ENCODE data around the gene PRCD.
A peak's percentile ranks its signal among the peaks of the same experiment; 100 is the strongest.

Gene PRCD

DNA sequence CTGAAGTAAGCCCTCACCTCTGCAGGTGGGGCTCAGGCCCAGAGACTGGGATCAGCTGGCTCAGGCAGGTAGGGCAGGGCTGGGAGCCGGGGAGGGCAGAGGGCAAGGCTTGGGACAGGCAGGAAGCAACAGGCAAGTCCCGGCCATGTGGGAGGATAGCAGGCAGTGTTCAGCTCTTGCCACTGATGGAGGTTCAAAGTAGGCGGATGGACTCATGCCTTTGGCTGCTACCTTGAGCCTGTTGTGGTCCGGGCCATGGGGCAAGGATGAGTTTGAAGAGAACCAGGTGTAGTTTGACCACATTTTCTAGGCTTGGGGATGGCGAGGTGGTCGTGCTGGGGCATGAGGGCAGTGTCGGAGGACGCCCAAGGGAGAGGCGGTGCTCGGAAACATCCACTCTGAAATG is 2.7 kb downstream of the PRCD start:
- no peak for DNase-seq

DNA sequence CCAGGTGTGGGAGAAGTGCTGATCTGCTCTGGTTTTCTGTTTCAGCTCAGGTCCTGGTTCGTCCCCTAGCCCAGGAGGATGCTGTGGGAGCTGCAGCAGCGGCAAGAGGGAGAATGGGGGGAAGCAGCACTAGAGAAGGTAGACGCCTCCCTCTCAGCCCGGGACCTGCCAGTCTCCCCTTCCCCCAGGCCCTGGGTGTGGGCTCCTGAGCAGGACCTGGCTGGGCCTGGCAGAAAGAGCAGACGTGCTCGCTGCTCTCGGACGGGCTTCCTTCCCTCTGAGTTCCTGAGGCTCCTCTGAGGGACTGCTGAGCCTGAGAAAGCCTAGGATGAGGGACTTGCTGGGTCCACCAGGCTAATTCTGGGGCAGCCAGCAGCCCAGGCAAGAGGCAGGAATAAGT is 3.1 kb downstream of the PRCD start:
- no peak for DNase-seq

DNA sequence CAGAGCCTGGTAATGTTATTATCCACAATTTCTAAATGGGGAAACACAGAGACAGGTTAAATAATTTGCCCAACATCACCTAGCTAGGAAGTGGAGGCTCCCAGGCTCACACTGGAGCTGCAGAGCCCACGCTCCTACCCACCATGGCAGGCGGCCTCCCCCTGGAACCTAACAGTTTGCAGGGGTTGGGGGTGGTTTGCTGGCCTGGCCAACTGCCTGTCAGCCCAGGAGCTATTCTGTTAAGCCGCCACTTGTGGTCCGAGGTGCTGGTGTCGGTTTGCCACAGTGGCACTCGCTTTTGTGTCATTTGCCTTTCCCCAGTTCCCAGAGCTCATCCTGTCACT is 3.6 kb downstream of the PRCD start:
- no peak for DNase-seq

DNA sequence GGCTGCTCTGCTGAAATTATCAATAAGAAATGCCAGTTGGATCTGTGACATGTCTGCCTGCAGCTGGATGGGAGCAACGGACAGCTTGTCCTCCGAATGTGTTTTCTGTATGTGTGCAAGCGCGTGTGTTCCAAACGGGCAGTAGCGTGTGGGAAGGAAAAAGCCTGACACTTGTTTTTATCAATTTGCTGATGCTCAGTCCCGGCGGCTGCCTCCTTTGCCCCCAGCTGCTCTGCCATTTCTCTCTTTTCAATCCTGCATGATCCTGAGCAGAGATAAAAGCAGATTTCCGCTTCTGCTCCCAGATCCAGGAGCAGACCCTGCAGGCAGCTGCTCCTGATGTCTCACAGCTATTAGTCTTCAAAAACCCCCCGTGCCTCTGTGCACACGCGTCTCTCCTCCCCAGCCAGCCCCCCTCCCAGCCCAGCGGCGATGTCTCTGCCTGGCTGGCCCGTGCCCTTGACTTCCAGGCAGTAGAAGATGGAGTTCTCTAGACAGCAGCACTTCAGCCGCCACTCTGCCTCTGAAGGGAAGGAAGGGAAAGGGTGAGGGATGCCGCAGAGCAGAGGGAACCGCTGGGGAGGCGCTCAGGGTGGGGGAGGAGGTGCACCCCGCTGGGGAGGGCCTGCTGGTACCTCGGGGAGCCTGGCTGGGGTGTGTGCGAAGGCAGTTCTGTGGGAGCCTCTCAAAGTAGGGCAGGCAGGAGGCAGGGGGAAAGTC is 4.1 kb downstream of the PRCD start:
- DNase-seq = no peak

DNA sequence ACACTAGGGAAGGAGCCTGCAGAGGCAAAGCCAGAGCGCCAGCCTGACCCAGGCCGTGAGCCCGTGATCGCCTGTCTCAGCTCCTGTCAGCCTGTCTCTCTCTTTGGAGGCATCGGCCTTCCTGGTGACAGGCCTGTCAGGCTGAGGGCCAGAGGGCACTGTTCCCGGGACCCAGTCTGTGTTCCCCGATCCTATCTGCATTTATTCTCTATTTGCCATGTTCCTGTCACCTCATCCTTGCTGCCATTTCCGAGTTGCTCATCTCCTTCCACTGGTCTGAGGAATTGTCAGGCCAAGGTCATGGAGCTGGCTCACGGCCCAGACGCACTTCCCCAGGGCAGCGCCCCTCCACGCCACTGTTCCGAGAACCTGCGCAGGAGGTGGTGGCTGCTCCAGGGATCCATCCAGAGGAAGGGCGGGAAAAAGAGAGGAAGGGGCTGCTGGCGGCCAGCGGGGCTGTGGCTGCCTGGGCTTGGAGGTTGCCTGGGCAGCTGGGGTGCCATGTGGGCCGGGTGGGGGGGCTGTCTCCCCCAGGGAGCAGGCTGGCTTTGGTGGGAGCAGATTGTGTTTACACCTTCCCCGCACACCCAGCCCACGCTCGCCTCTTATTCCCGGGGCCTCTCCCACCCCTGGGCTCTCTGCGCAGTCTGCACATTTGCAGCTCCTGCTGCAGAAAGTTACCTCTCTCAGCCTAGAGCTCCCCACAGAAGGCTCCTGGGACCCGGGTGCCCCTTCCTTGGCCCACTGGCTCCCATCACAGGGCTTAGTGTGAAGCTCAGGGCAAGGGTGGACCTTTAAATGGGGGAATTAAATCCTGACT is 4.9 kb downstream of the PRCD start:
- DNase-seq = no peak

DNA sequence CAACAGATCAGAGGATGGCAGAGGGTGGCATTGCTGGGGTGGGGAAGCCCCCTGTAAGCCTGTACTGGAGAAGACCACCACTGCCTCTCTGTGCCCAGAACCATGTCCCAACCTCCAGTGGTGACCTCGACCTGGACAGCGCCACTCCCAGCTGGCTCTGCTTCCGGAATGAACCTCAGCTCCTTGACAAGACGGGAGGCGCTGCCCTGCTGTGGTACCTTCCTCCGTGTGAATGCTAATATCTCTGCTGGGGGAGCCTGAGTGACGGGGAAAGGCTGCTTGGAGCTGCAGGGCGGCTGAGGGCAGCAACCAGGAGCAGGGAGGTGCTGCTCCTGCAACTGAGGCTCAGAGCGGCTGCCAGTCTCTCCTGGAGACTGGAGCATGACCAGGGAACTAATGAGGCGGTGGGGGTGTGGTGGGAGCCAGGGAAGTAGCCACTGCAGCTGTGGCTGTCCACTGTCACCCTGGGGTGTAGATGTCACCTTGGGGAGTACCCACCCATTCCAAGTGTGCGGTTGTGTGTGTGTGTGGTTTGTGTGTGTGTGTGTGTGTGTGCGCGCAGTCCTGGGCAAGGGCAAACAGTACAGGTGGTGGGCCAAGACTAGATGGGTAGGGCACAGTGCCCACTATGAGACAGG is 6.2 kb downstream of the PRCD start:
- no peak for DNase-seq

DNA sequence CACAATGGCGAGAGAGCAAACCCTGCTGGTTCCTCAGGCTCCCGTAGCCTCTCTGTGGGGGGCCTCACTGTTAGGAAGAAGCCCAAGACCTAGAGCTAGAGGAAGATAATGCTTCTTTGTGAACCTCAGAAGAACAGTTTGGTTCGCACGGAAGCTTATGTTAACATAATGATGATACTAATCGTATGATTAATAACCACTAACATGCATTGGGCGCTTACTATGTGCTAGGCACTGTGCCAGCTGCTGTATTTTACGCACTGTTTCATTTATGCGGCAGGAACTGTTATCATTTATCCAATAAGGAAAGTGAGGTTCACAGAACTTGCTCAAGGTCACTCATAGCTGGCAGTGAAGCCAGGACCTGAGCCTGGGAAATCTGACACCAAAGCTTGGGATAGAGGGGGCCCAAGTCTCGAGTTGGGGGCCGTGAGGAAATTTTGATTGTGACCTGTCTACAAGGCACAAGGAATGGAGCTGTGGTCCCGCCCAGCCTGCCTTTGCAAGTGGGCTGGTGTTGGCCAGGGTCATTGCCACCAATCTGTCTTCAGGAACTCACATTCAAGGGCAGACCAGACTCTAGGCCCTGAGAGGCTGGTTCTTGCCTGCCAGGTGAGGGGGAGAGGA is 6.8 kb downstream of the PRCD start:
- no peak for DNase-seq

DNA sequence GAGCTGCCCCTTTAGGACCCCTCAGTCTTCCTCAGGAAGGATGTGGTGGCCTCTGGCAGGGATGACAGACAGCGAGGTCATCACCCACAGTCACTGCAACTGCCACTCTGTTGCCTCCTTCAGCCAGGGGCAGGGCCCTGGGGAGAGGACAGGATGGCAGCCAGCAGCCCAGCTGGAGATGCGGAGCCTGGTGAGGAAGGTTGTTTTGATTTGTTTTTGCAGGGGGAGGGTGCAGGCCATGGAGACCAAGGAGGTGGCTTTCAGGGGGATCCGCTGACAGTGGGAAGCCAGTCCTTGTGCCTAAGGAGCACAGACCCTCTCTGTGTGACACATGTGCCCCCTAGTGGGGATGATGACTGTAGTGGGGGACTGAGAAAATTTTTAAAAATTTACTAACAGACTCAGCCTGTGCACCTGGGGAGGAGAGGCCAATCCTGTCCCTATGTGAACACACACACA is 7.4 kb downstream of the PRCD start:
- peak; percentile 77 for DNase-seq

DNA sequence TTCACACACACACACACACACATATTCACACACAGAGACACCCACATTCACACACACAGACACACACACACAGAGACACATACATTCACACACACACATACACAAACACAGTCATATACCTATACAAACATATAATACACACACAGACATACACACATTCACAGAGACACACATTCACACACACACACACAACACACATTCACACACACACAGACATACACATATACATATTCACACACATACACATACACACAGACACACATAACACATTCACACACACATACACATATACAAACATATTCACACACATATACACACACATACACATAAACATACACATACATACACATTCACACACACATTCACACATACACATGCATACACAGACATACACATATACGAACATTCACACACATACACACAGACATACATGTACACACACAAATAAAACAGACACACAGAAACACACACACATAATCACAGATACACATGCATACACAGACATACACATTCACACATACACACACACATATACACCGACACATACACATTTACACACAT is 7.9 kb downstream of the PRCD start:
- no peak for DNase-seq

DNA sequence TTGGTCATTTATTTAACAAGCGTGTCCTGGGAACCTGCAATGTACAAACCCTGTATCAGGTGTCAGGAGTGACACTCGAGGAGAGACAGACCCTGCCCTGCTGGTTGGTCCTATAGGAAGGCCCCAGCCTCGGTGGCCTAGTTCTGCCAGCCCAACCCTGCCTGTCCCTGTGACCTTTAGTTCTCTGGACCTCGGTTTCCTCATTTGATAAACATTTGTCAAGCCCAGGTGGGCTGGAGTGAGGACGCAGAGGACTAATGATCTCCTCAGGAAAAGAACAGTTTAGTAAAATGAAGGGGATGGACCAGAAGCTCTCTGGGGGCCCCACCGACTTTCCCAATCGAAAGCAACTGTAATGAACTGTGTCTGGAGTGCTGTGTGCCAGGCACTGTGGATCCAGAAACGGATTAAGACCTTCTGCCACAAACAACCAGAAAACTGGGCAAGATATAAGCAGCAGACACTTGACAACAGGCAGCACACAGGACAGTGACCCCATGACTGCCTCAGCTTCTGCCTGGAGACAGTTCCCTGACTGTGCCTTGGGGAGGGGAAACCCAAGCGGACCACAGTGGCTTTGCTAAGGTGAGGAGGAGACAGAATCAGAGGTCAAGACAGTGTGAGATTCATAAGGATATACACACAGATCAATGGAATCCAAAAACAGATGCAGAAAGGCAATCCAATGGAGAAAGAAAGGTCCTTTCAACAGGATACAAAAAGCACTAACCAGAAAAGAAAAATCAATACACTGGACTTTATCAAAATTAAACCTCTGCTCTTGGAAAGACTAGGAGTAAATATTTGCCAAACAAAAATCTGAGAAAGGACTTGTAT is 8.8 kb downstream of the PRCD start:
- no peak for DNase-seq

DNA sequence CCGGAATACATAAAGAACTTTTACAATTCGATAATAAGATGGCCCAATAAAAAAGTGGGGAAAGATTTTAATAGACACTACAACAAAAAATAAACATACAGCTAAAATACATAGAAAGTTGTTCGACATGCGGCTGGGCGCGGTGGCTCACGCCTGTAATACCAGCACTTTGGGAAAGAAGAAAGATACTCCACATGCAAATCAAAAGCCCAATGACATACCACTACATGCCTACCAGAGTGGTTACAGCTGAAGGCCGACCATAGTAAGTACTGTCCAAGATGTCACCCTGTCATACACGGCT is 9.3 kb downstream of the PRCD start:
- no peak for DNase-seq

DNA sequence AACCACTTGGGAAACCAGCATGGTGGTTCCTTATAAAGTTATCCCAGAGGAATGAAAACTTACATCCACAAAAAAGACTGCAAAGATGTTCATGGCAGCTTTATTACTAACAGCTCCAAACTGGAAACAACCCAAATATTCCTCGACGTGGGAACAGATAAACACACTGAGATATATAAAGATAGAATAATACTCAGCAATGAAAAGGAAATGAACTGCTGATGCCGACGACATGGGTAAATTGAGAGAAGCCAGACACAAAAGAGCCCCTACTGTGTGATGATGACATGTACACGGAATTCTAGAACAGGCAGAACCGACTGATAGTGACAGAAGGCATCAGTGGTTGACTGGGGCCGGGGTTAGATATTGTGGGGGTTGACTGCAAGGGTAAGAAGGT is 9.7 kb downstream of the PRCD start:
- no peak for DNase-seq

DNA sequence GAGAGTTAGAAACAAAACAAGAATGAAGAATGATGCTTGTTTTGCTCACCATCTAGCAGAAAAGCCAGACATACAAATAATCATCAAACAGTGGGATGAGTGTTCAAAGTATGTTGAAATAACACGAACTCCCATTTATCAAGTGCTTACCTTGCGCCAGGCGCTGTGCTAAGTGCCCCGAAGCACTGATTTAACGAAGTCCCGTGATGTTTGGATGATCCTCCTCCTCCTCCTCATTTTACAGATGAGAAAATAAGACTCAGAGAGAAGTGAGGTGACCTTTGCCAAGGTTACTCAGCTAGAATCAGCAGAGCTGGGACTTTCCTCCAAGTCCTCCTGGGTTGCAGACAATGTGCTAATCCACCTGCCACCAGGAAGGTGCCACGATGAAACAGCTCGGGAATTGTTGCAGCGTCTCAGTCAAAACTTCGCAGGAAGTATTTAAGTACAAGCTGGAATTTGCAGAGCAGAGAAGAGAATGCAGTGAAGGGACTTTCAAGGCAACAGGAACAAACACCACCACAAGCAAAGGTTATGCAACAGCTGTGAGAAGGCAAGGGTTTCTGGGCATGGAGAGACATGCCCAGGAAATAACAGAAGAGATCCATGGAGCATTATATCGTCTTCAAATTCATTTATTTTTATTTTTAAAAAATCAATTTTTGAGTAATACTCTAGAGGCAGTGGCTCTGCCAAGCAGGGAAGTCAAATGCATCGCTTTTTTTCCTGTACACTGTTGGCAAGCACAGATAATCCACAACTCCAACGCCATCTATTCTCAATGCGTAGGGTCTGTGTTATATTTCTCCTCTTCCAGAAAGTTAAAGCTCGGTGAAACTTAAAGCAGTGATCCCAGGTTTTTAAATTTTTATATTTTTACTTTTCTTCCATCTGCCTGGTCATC is 11.1 kb downstream of the PRCD start:
- no peak for DNase-seq

DNA sequence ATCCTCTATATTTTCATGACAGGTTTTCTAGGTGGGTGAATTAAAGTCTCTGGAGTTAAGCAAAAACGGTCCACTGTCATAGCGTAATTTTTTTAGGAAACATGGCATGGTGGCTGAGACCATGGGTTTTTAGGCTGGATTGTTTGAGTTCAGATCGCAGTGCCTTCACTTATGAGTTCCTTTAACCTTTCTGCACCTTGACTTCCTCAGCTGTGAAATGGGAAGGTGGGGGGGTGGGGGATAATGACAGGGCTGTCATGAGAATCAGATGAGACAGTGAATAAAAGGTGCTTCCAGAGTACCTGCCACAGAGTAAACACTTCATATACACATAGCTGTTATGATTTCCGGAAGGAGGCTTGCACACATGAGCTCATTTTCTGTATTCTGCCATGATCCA is 11.8 kb downstream of the PRCD start:
- DNase-seq = no peak

DNA sequence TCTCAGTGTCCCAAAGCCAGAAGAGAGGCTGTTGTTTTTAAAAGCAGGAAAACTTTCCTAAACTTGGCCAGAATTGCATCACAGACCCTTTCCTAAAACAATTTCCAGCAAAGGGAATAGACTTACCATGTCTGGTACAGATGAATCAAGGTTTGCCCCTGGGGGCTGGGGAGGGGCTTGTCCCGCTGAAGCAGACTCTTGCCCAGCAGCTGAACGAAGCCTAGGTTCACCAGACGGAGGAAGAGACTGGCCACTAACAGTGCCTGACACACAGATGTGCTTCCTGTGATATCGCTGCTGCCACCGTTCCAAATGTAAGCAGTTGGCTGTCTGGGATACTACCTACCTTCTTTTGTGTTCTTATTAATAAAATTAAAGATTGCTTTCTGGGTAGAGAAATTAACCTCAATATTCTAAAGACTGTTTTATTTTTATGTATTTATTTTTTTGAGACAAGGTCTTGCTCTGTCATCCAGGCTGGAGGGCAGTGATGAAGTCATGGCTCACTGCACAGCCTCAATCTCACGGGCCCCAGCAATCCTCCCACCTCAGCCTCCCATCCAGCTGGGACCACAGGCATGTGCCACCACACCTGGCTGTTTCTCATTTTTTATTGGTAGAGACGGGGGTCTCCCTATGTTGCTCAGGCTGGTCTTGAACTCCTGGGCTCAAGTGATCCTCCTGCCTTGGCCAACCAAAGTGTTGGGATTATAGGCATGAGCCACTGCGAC is 13.5 kb downstream of the PRCD start:
- DNase-seq = no peak

DNA sequence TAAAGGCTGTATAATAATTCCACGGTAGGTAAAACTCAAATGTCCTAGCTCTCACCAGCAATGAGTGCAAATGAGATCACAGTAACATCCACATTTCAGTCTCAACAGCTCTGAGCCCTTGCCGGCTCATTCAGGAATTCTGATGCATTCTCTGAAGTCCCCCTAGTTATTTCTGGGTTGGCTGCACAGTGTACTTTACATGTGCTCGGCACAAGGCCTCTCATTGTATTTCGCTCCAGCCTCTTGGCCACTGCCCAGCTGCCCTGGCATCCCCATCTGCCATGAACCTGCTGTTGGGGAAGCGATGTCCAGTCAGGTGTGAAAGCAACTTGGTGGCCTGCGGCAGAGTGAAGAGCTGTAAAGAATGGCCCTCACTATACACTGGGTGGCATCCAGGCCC is 14.3 kb downstream of the PRCD start:
- no peak for DNase-seq

DNA sequence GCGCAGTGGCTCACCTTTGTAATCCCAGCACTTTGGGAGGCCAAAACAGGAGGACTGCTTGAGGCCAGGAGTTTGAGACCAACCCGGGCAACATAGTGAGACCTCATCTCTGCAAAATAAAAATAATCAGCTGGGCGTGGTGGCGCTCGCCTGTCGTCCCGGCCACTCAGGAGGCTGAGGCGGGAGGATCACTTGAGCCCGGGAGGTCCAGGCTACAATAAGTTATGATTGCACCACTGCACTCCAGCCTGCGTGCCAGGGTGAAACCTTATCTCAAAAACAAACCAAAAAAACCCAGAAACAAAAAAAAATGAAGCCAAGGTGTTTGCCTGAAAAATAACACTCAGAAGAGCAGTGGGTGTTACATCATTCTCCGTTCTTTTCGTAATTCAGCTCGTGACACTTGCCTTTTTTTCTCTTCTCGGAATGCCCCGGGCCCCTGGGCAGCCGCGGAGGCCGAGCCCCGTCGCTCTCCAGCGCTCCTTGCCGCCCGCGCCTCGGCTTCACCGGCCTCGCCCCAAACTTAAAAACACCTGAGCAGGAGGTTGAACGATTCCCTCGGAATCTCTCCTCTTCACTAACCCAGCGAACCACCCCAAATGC is 17.0 kb downstream of the PRCD start:
- DNase-seq = no peak

DNA sequence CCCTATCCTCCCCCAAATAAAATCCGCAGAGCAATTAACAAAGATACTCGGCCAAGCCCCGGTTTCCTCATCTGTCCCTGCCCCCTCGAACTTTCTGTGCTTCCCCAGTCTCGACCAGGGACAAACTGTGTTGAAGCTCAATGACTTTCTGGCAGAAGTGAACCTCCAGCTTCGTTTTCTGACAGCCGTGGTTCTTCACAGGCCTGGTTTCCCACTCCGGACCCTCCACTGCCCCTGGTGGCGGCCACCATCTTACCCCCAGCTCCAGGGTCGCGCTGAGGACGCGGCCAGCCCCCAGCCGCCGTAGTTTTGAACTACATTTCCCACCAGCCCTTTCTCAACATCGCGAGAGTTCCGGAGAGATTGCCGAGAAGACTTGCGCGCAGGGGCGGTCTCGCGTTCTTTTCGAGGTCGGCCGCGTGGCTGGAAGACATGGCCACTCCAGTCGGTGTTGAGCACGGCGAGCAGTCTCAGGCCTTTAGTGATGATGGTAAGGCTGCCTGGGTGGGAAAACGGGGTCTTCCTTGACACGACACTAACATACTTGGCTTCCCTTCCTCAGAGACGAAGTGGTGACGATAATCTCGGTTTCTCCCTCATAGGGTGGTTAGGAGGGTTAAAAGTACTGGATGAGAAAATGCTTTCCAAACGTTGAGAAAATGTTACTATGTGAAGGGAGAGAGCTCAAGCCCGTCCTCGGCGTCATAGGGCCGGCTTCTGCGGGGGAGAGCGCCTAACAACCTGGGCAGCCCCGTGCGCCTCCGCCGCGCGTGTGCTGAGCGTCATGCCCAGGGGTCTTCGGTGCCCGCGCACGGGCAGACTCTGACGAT is 17.7 kb downstream of the PRCD start:
- DNase-seq = peak; percentile 95

All from activated CD8-positive, alpha-beta memory T cell treated with anti-CD3 and anti-CD28 coated beads for 24 hours (primary cell).